GM23338 (cell line): ENCODE measurements around the gene KDM4B. TPM values are rescaled to one million over a fixed set of nuclear protein-coding genes. Genes with fewer than 3 reads are reported as not detected.

Source experiments
- ATAC-seq: fragments of 200-7000 bp; cut with Tn5 transposase; 3 replicates; pipeline ENCODE4 v1.9.1; 2020
- DNase-seq: peaks from one replicate; pipeline ENCODE4 v3.0.0-alpha.2; 2015; ENCODE audit warnings: low spot score
- H2AFZ ChIP-seq: fragments of 200-600 bp; sonication (generic); 2 replicates; pipeline ENCODE4 v1.8.0; 2016; ENCODE audit warnings: antibody characterized with exemption, mild to moderate bottlenecking, moderate library complexity
- H3F3A ChIP-seq: fragments of 200-600 bp; sonication (generic); replicated peaks from 2 replicates; pipeline ENCODE4 v1.8.0; 2017; ENCODE audit warnings: antibody characterized with exemption, mixed run types, low read depth
- H3K27ac ChIP-seq: fragments of 200-600 bp; sonication (generic); 2 replicates; pipeline ENCODE4 v1.6.1; 2016; ENCODE audit warnings: low read depth
- H3K27me3 ChIP-seq: fragments of 200-600 bp; sonication (generic); 2 replicates; pipeline ENCODE4 v1.8.0; 2016; ENCODE audit warnings: mild to moderate bottlenecking, mixed run types, moderate library complexity; ENCODE audit not compliant: insufficient read depth
- H3K36me3 ChIP-seq: fragments of 200-600 bp; sonication (generic); 2 replicates; pipeline ENCODE4 v1.8.0; 2016; ENCODE audit warnings: mild to moderate bottlenecking; ENCODE audit not compliant: insufficient read depth
- H3K4me1 ChIP-seq: fragments of 200-600 bp; sonication (generic); 2 replicates; pipeline ENCODE4 v1.8.0; 2016; ENCODE audit warnings: mild to moderate bottlenecking, moderate library complexity; ENCODE audit not compliant: insufficient read depth
- H3K4me2 ChIP-seq: fragments of 200-600 bp; sonication (generic); 2 replicates; pipeline ENCODE4 v1.7.1; 2017; ENCODE audit warnings: mixed run types
- H3K4me3 ChIP-seq: fragments of 200-600 bp; sonication (generic); 2 replicates; pipeline ENCODE4 v1.6.1; 2016; ENCODE audit warnings: mixed run types
- H3K79me2 ChIP-seq: fragments of 200-600 bp; sonication (generic); replicated peaks from 2 replicates; pipeline ENCODE4 v1.8.0; 2017; ENCODE audit warnings: mild to moderate bottlenecking; ENCODE audit not compliant: insufficient read depth
- H3K9me2 ChIP-seq: fragments of 200-600 bp; sonication (generic); 2 replicates; pipeline ENCODE4 v1.8.0; 2017; ENCODE audit not compliant: insufficient read depth
- H4K20me1 ChIP-seq: fragments of 200-600 bp; sonication (generic); replicated peaks from 2 replicates; pipeline ENCODE4 v1.8.0; 2017; ENCODE audit warnings: mild to moderate bottlenecking; ENCODE audit not compliant: insufficient read depth
- H3K27ac Mint-ChIP-seq: 2 replicates; pipeline ENCODE4 v1.8.0; 2020; ENCODE audit warnings: inconsistent platforms, mild to moderate bottlenecking, moderate library complexity, mixed read lengths
- H3K27me3 Mint-ChIP-seq: 3 replicates; pipeline ENCODE4 v1.8.0; 2022; ENCODE audit warnings: low read depth, mild to moderate bottlenecking, moderate library complexity, mixed read lengths, inconsistent platforms; ENCODE audit not compliant: insufficient read depth, poor library complexity
- H3K36me3 Mint-ChIP-seq: 3 replicates; pipeline ENCODE4 v1.8.0; 2021; ENCODE audit warnings: low read depth, mild to moderate bottlenecking, inconsistent platforms, moderate library complexity, mixed read lengths
- H3K4me1 Mint-ChIP-seq: 3 replicates; pipeline ENCODE4 v1.8.0; 2020; ENCODE audit warnings: mild to moderate bottlenecking, inconsistent platforms, mixed read lengths
- H3K4me3 Mint-ChIP-seq: 3 replicates; pipeline ENCODE4 v1.8.0; 2021; ENCODE audit warnings: moderate library complexity, mild to moderate bottlenecking, inconsistent platforms, mixed read lengths
- H3K9me3 Mint-ChIP-seq: 3 replicates; pipeline ENCODE4 v1.8.0; 2020; ENCODE audit warnings: moderate library complexity, mild to moderate bottlenecking, inconsistent platforms, mixed read lengths
- ETS1 ChIP-seq: IDR thresholded peaks from 2 replicates; pipeline ENCODE4 v1.6.1; 2016; ENCODE audit warnings: antibody characterized with exemption
- EZH2phosphoT487 ChIP-seq: fragments of 200-600 bp; sonication (generic); IDR thresholded peaks from one replicate; pipeline ENCODE4 v1.8.1; 2018; ENCODE audit warnings: antibody characterized with exemption; ENCODE audit not compliant: unreplicated experiment
- JUNB ChIP-seq: IDR thresholded peaks from one replicate; pipeline ENCODE4 v1.6.1; 2016; ENCODE audit warnings: antibody characterized with exemption; ENCODE audit not compliant: unreplicated experiment
- NANOG ChIP-seq: IDR thresholded peaks from 2 replicates; pipeline ENCODE4 v1.6.1; 2016; ENCODE audit warnings: antibody characterized with exemption, borderline replicate concordance
- REST ChIP-seq: IDR thresholded peaks from one replicate; pipeline ENCODE4 v1.6.1; 2018; ENCODE audit warnings: antibody characterized with exemption; ENCODE audit not compliant: unreplicated experiment
- ZNF114 ChIP-seq: fragments of 250-450 bp; sonication (Bioruptor Pico); IDR thresholded peaks from 2 replicates; pipeline ENCODE4 v1.5.0; 2020; ENCODE audit warnings: mild to moderate bottlenecking, moderate library complexity
- ZNF462 ChIP-seq: fragments of 250-450 bp; sonication (Bioruptor Pico); IDR thresholded peaks from 2 replicates; pipeline ENCODE4 v1.5.0; 2020; ENCODE audit warnings: mild to moderate bottlenecking, moderate library complexity
- polyA plus RNA-seq: library from polyadenylated mRNA; unstranded; fragments of >200 nt; fragmentation: Nextera tagmentation; extraction: Ambion mirVana; gene quantifications from 2 replicates; pipeline ENCODE4 v1.2.1, GENCODE V29; 2016
- total RNA-seq: library from RNA; depleted of rRNA; stranded (reverse); fragments of >200 nt; shearing (Covaris generic); gene quantifications from 2 replicates; pipeline ENCODE4 v1.2.3, GENCODE V29; 2014

KDM4B gene
- total and polyA plus RNA-seq, 2 experiments from 2014 or later, result 9.1 to 27.6 TPM

GRCh38 chr19:5074830-5075394, 106.0 kb downstream of the KDM4B start:
- Histone ChIP-seq H3K79me2 (no peaks in the 10 kb centered on the region), H3K36me3 (no peaks in the 10 kb centered on the region), H3F3A (peaks cover 9% of the 10 kb centered on the region; the same call in 1 of the 2 replicates), H3K9me2 (no peaks in the 10 kb centered on the region), H3K4me3 (no peak overlapping the region), H3K27me3 (no peaks in the 10 kb centered on the region), H2AFZ (no peak overlapping the region), H3K4me2 (no peak overlapping the region), H3K27ac (peak overlapping the region; percentile 55; the same call in 1 of the 2 replicates), H4K20me1 (peaks cover 10% of the 10 kb centered on the region; the same call in 1 of the 2 replicates), H3K4me1 (peaks cover 25% of the 10 kb centered on the region)
- ATAC-seq (peak; percentile 14), DNase-seq (no peak)
- Mint-ChIP-seq H3K4me3 (no peak overlapping the region), H3K27ac (peak overlapping the region; percentile 52; the same call in 1 of the 2 replicates), H3K4me1 (peaks cover 33% of the 10 kb centered on the region), H3K36me3 (peaks cover 3% of the 10 kb centered on the region; the same call in 2 of the 3 replicates), H3K9me3 (no peaks in the 10 kb centered on the region), H3K27me3 (peaks cover 7% of the 10 kb centered on the region)
- TF ChIP-seq ZNF462 (CRISPR knock-in tag) (no peak), ETS1 (no peak), JUNB (no peak), EZH2phosphoT487 (no peak), ZNF114 (CRISPR knock-in tag) (no peak), REST (no peak), NANOG (no peak)
